Activated CD4-positive, alpha-beta memory T cell treated with anti-CD3 and anti-CD28 coated beads for 36 hours (primary cell): Measurements from ENCODE around the gene SPDYA. TPM values are rescaled to one million over a fixed set of nuclear protein-coding genes. Genes with fewer than 3 reads are reported as not detected.

Experiments used
- CTCF ChIA-PET: fragments of 350-600 bp; sonication (Branson Sonifier 250); formaldehyde crosslinking; loops from one replicate; lab custom pipeline; 2021; ENCODE audit warnings: antibody characterized with exemption, inconsistent platforms; lab: Charles Lee
- POLR2A ChIA-PET: fragments of 350-600 bp; sonication (Branson Sonifier 250); formaldehyde crosslinking; loops from one replicate; lab custom pipeline; 2021; ENCODE audit warnings: antibody characterized with exemption; lab: Charles Lee
- DNase-seq: peaks from one replicate; pipeline ENCODE4 v3.0.0-alpha.2; 2020
- H3K27ac Mint-ChIP-seq: one replicate; pipeline ENCODE4 v1.8.0; 2021; ENCODE audit warnings: mixed read lengths
- H3K27me3 Mint-ChIP-seq: one replicate; pipeline ENCODE4 v1.8.0; 2021; ENCODE audit warnings: mixed read lengths
- H3K36me3 Mint-ChIP-seq: one replicate; pipeline ENCODE4 v1.8.0; 2021; ENCODE audit warnings: mixed read lengths
- H3K4me1 Mint-ChIP-seq: one replicate; pipeline ENCODE4 v1.8.0; 2021; ENCODE audit warnings: low read depth, mixed read lengths
- H3K4me3 Mint-ChIP-seq: one replicate; pipeline ENCODE4 v1.8.0; 2021; ENCODE audit warnings: mild to moderate bottlenecking, mixed read lengths
- H3K9me3 Mint-ChIP-seq: one replicate; pipeline ENCODE4 v1.8.0; 2021; ENCODE audit warnings: mixed read lengths
- intact Hi-C: fragments of 100-400 bp; cut with micrococcal nuclease; formaldehyde crosslinking; loops from one replicate; pipeline ENCODE4 v1.15.1; 2023
- total RNA-seq, 2 experiments: library from RNA; stranded (reverse); gene quantifications; one replicate each; pipeline ENCODE4 v1.2.3, GENCODE V29; 2021

SPDYA gene
- total RNA-seq, 2 experiments from 2014 or later: 0.92 to 1.1 TPM

DNA sequence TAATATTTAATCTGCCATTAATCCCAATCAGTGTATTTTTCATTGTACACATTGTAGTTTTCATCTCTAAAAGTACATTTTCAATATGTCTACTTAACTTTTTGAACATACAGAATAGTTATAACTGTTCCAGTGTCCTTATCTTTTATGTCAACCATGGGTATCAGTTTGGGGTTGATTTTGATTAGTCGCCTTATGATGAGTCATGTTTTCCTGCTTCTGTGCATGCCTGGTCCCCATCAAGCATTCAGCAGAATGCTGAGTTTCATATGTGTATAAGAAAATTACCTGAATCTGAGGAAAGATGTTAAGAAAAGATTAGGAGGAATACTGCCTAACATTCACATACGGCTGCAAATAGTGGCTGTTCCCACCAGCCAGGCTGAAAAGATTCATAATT is 17.7 kb downstream of the SPDYA start:
- Mint-ChIP-seq H3K9me3 (no peaks in the 10 kb centered on the region), H3K4me3 (no peak overlapping the region), H3K36me3 (no peaks in the 10 kb centered on the region), H3K4me1 (peaks cover 6% of the 10 kb centered on the region), H3K27ac (no peak overlapping the region), H3K27me3 (no peaks in the 10 kb centered on the region)
- no peak for DNase-seq
- intact Hi-C loops: no loop called here
- ChIA-PET POLR2A (no interaction called here), CTCF (no interaction called here)

DNA sequence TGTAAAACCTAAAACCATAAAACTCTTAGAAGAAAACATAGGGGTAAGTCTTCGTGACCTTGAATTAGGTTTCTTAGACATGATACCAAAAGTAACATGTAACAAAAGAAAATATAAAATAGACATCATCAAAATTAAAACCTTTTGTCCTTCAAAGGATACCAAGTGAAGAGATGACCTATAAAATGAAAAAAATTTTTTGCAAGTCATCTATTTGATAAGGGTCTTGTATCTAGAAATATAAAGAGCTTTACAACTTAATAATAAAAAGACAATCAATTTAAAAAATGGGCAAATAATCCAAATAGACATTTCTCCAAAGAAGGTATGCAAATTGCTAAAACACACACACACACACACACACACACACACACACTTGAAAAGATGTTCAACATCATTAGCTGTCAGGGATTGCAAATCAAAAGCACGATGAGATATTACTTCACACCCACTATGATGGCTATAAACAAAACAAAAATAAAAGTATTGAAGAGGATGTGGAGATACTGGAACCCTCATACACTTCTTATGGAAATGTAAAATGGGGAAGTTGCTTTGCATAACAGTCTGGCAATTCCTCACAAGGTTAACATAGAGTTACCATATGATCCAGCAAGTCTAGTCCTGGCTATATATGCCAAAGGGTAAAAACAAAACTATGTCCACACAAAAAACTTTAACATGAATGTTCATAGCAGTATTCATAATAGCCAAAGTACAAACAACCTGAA is 23.3 kb downstream of the SPDYA start:
- no peak overlapping the region for H3K4me3 Mint-ChIP-seq
- intact Hi-C loops: no loop called here
- ChIA-PET CTCF (interaction anchor here (0.7 kb wide), 1 partner anchor 37 kb away, joined by 3 read pairs; the partner anchor contains the start of gene TRMT61B), POLR2A (no interaction called here)
- no peaks in the 10 kb centered on the region for H3K36me3 Mint-ChIP-seq
- no peaks in the 10 kb centered on the region for H3K4me1 Mint-ChIP-seq
- no peak for DNase-seq
- no peaks in the 10 kb centered on the region for H3K9me3 Mint-ChIP-seq
- H3K27me3 Mint-ChIP-seq: no peaks in the 10 kb centered on the region
- H3K27ac Mint-ChIP-seq: no peak overlapping the region

- no peak overlapping the region for H3K27ac Mint-ChIP-seq
- H3K4me1 Mint-ChIP-seq: no peaks in the 10 kb centered on the region
- no peak for DNase-seq
- CTCF ChIA-PET: interaction anchor here (0.8 to 1.4 kb wide), 3 partner anchors 14 to 666 kb away, joined by 3 to 4 read pairs (median 3); no protein-coding TSS in a partner anchor
- H3K36me3 Mint-ChIP-seq: no peaks in the 10 kb centered on the region
- no peak overlapping the region for H3K4me3 Mint-ChIP-seq
- no peaks in the 10 kb centered on the region for H3K9me3 Mint-ChIP-seq
- no peaks in the 10 kb centered on the region for H3K27me3 Mint-ChIP-seq
- intact Hi-C loops: no loop called here
- POLR2A ChIA-PET: no interaction called here
Measured at GRCh38 chr2:28835781-28836180, 25.1 kb downstream of the SPDYA start.

- no peaks in the 10 kb centered on the region for H3K9me3 Mint-ChIP-seq
- H3K36me3 Mint-ChIP-seq: no peaks in the 10 kb centered on the region
Measured at GRCh38 chr2:28838971-28839370, 28.3 kb downstream of the SPDYA start.

DNA sequence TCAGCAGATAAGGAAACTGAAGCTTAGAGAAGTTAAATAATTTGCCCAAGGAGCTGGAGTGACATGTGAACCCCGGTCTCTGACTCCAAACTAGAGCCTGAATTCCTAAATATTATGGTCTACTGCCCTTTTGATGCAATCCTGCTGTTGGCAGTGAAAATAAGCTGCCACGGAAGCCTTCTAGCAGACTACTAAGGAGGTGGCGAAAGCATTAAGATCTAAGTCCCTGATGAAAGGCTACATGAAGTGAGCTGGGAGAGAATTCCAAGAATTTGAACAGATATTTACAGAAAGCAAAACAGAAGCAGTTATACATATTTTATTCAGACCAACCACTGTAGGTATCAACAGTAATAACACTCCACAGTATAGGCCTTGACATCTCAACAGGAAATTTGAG is 31.4 kb downstream of the SPDYA start:
- intact Hi-C loops: no loop called here
- no peaks in the 10 kb centered on the region for H3K27me3 Mint-ChIP-seq
- POLR2A ChIA-PET: no interaction called here
- no peaks in the 10 kb centered on the region for H3K9me3 Mint-ChIP-seq
- H3K27ac Mint-ChIP-seq: no peak overlapping the region
- H3K36me3 Mint-ChIP-seq: peaks cover 2% of the 10 kb centered on the region
- DNase-seq: no peak
- H3K4me1 Mint-ChIP-seq: no peaks in the 10 kb centered on the region
- no peak overlapping the region for H3K4me3 Mint-ChIP-seq
- CTCF ChIA-PET: no interaction called here

More at GRCh38 chr2:28838971-28839370, 28.3 kb downstream of the SPDYA start:
- H3K27me3 Mint-ChIP-seq: no peaks in the 10 kb centered on the region
- intact Hi-C loops: no loop called here
- no peaks in the 10 kb centered on the region for H3K4me1 Mint-ChIP-seq
- no peak overlapping the region for H3K27ac Mint-ChIP-seq
- DNase-seq: no peak
- CTCF ChIA-PET: interaction anchor here (0.6 to 0.9 kb wide), 3 partner anchors 10 to 244 kb away, joined by 3 read pairs; no protein-coding TSS in a partner anchor
- no peak overlapping the region for H3K4me3 Mint-ChIP-seq
- POLR2A ChIA-PET: no interaction called here

- ChIA-PET POLR2A (no interaction called here), CTCF (no interaction called here)
- DNase-seq: no peak
- Mint-ChIP-seq H3K27ac (no peak overlapping the region), H3K36me3 (peaks cover 8% of the 10 kb centered on the region), H3K4me3 (no peak overlapping the region), H3K27me3 (no peaks in the 10 kb centered on the region), H3K4me1 (no peaks in the 10 kb centered on the region), H3K9me3 (no peaks in the 10 kb centered on the region)
- intact Hi-C loops: no loop called here
Measured at GRCh38 chr2:28855193-28855592, 44.6 kb downstream of the SPDYA start.

- Mint-ChIP-seq H3K4me1 (no peaks in the 10 kb centered on the region), H3K36me3 (peaks cover 15% of the 10 kb centered on the region), H3K9me3 (no peaks in the 10 kb centered on the region), H3K4me3 (no peak overlapping the region), H3K27ac (no peak overlapping the region), H3K27me3 (no peaks in the 10 kb centered on the region)
- no peak for DNase-seq
- CTCF ChIA-PET: no interaction called here
- intact Hi-C loops: no loop called here
- POLR2A ChIA-PET: no interaction called here
Measured at GRCh38 chr2:28855977-28856376, 45.3 kb downstream of the SPDYA start.

GRCh38 chr2:28868611-28869010 is 58.0 kb downstream of the SPDYA start:
- H3K36me3 Mint-ChIP-seq: peaks cover 10% of the 10 kb centered on the region
- H3K27me3 Mint-ChIP-seq: no peaks in the 10 kb centered on the region
- no peaks in the 10 kb centered on the region for H3K9me3 Mint-ChIP-seq
- peaks cover 41% of the 10 kb centered on the region for H3K4me1 Mint-ChIP-seq
- CTCF ChIA-PET: interaction anchor here (0.9 kb wide), 1 partner anchor 12 kb away, joined by 3 read pairs; no protein-coding TSS in a partner anchor
- no peak for DNase-seq
- H3K4me3 Mint-ChIP-seq: peak overlapping the region; percentile 54
- POLR2A ChIA-PET: interaction anchor here (3.1 kb wide), 1 partner anchor 27 kb away, joined by 37 read pairs; the partner anchor contains the start of gene WDR43
- no peak overlapping the region for H3K27ac Mint-ChIP-seq
- intact Hi-C loops: no loop called here

GRCh38 chr2:28869494-28870145 is 59.0 kb downstream of the SPDYA start:
- DNase-seq: peak; percentile 32
- Mint-ChIP-seq H3K27me3 (no peaks in the 10 kb centered on the region), H3K36me3 (peaks cover 4% of the 10 kb centered on the region), H3K9me3 (no peaks in the 10 kb centered on the region), H3K27ac (peak overlapping the region; percentile 89), H3K4me3 (peak overlapping the region; percentile 93), H3K4me1 (peaks cover 35% of the 10 kb centered on the region)
- intact Hi-C loops: loop anchor here (1.0 to 2.0 kb wide), 4 partner anchors 25 to 303 kb away; partner anchors contain the start of genes SPDYA and WDR43
- ChIA-PET CTCF (interaction anchor here (0.9 to 1.9 kb wide), 6 partner anchors 13 to 302 kb away, joined by 3 to 10 read pairs (median 4); no protein-coding TSS in a partner anchor), POLR2A (interaction anchor here (1.2 to 3.1 kb wide), 5 partner anchors 9 to 245 kb away, joined by 3 to 37 read pairs (median 4); partner anchors contain the start of gene WDR43)

DNA sequence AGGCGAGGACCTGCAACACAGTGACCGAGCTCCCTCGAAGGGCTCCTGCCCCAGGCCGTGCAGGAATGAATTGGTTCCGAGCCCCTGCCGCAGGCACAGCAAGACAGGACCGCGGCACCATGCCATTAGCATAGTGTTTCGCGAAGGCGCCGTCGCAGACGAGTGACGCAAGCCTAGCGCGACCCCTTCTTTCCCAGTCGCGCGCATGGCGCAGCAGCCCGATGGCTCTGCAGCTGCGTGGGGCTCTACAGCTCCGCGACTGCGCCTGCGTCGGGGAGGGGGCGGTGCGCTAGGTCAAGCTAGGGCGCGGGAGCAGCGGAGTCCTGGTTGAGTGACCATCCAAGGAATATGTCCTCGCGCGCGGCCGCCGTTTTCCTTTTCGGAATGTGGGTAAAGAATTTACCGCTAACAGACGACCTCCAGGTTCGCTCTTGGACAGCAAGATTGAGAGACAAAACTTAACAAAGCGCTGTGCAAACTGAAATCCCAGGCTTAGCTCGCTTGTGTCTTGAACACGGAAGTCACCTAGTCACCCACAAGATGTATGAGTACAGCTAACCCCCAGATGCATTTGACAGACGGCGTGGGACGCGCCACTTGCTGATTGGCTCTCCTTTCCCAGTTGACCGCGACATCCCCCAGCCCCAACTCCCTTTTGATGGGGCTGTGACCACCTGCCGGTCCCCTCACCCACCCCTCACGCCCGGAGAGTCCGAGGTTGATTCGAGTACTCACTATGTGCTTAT is 59.7 kb downstream of the SPDYA start, which contains the start of gene TRMT61B:
Gene TRMT61B (minus strand): TSS at position 164 of the 746 bp plus-strand sequence. CDS start 32 bp downstream, at position 132.
- peak within 1 kb of the TSS; percentile 93 for H3K4me3 Mint-ChIP-seq
- H3K27me3 Mint-ChIP-seq: no peaks in the 10 kb centered on the region
- peaks cover under 1% of the 10 kb centered on the region for H3K36me3 Mint-ChIP-seq
- POLR2A ChIA-PET: interaction anchor here (0.7 to 3.1 kb wide), 9 partner anchors 10 to 246 kb away, joined by 3 to 37 read pairs (median 3); partner anchors contain the start of gene WDR43
- intact Hi-C loops: loop anchor here (1.0 to 2.0 kb wide), 4 partner anchors 24 to 304 kb away; partner anchors contain the start of genes SPDYA and WDR43
- H3K27ac Mint-ChIP-seq: peak within 1 kb of the TSS; percentile 89
- peak; percentile 98 for DNase-seq
- H3K4me1 Mint-ChIP-seq: peaks cover 29% of the 10 kb centered on the region
- H3K9me3 Mint-ChIP-seq: no peaks in the 10 kb centered on the region
- CTCF ChIA-PET: interaction anchor here (1.2 to 1.9 kb wide), 5 partner anchors 26 to 303 kb away, joined by 3 to 10 read pairs (median 4); no protein-coding TSS in a partner anchor

DNA sequence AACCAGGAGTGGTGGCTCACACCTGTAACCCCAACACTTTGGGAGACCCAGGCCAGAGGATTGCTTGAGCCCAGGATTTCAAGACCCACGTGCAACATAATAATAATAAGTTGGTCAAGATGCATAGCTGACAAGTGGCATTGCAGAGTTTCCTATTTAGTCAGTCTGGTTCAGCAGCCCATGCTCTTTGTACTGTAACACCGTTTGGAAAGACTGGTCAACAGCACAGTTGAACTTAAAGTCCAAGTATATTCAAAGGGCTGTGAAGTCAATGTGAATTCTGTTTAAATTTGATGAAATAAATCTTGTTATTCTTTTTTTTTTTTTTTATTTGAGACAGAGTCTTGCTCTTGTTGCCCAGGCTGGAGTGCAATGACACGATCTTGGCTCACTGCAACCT is 61.0 kb downstream of the SPDYA start:
- intact Hi-C loops: loop anchor here (2.0 kb wide), 2 partner anchors 51 to 61 kb away; partner anchors contain the start of gene SPDYA
- H3K27ac Mint-ChIP-seq: no peak overlapping the region
- no peak for DNase-seq
- no peaks in the 10 kb centered on the region for H3K36me3 Mint-ChIP-seq
- ChIA-PET CTCF (no interaction called here), POLR2A (interaction anchor here (0.9 to 3.1 kb wide), 2 partner anchors 24 to 62 kb away, joined by 3 to 37 read pairs; partner anchors contain the start of gene WDR43)
- peaks cover 3% of the 10 kb centered on the region for H3K27me3 Mint-ChIP-seq
- H3K9me3 Mint-ChIP-seq: no peaks in the 10 kb centered on the region
- H3K4me1 Mint-ChIP-seq: peaks cover 23% of the 10 kb centered on the region
- no peak overlapping the region for H3K4me3 Mint-ChIP-seq
